Keratinocyte (primary cell): Measurements from ENCODE around the gene MDH1. TPM values are rescaled to one million over a fixed set of nuclear protein-coding genes. Genes with fewer than 3 reads are reported as not detected.

Source experiments
- DNase-seq: peaks from one replicate; pipeline ENCODE4 v3.0.0-alpha.2; 2011; ENCODE audit warnings: low read depth, missing footprints, low spot score
- FAIRE-seq: peaks from 2 replicates; lab custom pipeline; 2011; peaks lifted over from hg19 to GRCh38; lab: Jason Lieb, UNC
- H2AFZ ChIP-seq: 2 replicates; pipeline ENCODE4 v1.6.0; 2012; ENCODE audit warnings: low read length, control low read depth, inconsistent platforms; ENCODE audit not compliant: control insufficient read depth
- H3K27ac ChIP-seq: 2 replicates; pipeline ENCODE4 v1.5.1; 2011; ENCODE audit warnings: low read length; ENCODE audit not compliant: control insufficient read depth, insufficient read depth
- H3K27me3 ChIP-seq: 3 replicates; pipeline ENCODE4 v1.6.0; 2011; ENCODE audit warnings: low read length; ENCODE audit not compliant: control insufficient read depth, insufficient read depth; ENCODE audit errors: extremely low read depth
- H3K36me3 ChIP-seq, 2 experiments: 2 replicates in 1 of 2; 3 replicates in 1 of 2; pipeline ENCODE4 v1.5.1; 2011; ENCODE audit warnings: low read length in 2 of 2, mild to moderate bottlenecking in 1 of 2; ENCODE audit not compliant: control insufficient read depth in 2 of 2, insufficient read depth in 2 of 2; ENCODE audit errors: extremely low read depth in 1 of 2
- H3K4me1 ChIP-seq: 3 replicates; pipeline ENCODE4 v1.5.1; 2011; ENCODE audit warnings: low read length; ENCODE audit not compliant: control insufficient read depth, insufficient read depth; ENCODE audit errors: extremely low read depth
- H3K4me2 ChIP-seq: 3 replicates; pipeline ENCODE4 v1.6.0; 2011; ENCODE audit warnings: low read depth, low read length; ENCODE audit not compliant: control insufficient read depth, insufficient read depth; ENCODE audit errors: extremely low read depth
- H3K4me3 ChIP-seq, 3 experiments: fragments of 200-600 bp in 1 of 3; sonication (generic) in 1 of 3; 2 replicates in 2 of 3; 3 replicates in 1 of 3; pipeline ENCODE4 v1.5.1; 2011 to 2016; ENCODE audit warnings: low read length in 3 of 3, mild to moderate bottlenecking in 3 of 3, control low read depth in 2 of 3, inconsistent platforms in 1 of 3, low read depth in 1 of 3, mixed read lengths in 1 of 3, mixed run types in 1 of 3, moderate library complexity in 1 of 3; ENCODE audit not compliant: control insufficient read depth in 2 of 3, insufficient read depth in 2 of 3; ENCODE audit errors: extremely low read depth in 1 of 3
- H3K79me2 ChIP-seq: 2 replicates; pipeline ENCODE4 v1.6.0; 2012; ENCODE audit warnings: low read length; ENCODE audit not compliant: control insufficient read depth, insufficient read depth
- H3K9ac ChIP-seq: 3 replicates; pipeline ENCODE4 v1.6.0; 2011; ENCODE audit warnings: low read length; ENCODE audit not compliant: control insufficient read depth, insufficient read depth; ENCODE audit errors: extremely low read depth
- H3K9me1 ChIP-seq: 3 replicates; pipeline ENCODE4 v1.6.0; 2011; ENCODE audit warnings: low read length; ENCODE audit not compliant: control insufficient read depth, insufficient read depth; ENCODE audit errors: extremely low read depth
- H3K9me3 ChIP-seq: 2 replicates; pipeline ENCODE4 v1.5.1; 2012; ENCODE audit warnings: low read depth, low read length; ENCODE audit not compliant: control insufficient read depth
- H4K20me1 ChIP-seq: 3 replicates; pipeline ENCODE4 v1.6.0; 2011; ENCODE audit warnings: low read length; ENCODE audit not compliant: control insufficient read depth, insufficient read depth; ENCODE audit errors: extremely low read depth
- CTCF ChIP-seq, 3 experiments: IDR thresholded peaks in 1 of 3; conservative IDR thresholded peaks in 1 of 3; optimal IDR thresholded peaks in 1 of 3; 2 replicates in 2 of 3; 3 replicates in 1 of 3; pipeline versions ENCODE3 to v1.5.1; 2011; ENCODE audit warnings: low read length in 3 of 3, mild to moderate bottlenecking in 3 of 3, moderate library complexity in 2 of 3, control low read depth in 1 of 3, inconsistent platforms in 1 of 3; ENCODE audit not compliant: insufficient read depth in 2 of 3; ENCODE audit errors: extremely low read depth in 1 of 3
- EZH2 ChIP-seq: IDR thresholded peaks from one replicate; pipeline ENCODE4 v1.6.1; 2012; ENCODE audit warnings: inconsistent platforms, mild to moderate bottlenecking, low read length, moderate library complexity
- dilution Hi-C: fragments of 300-500 bp; cut with MboI; formaldehyde crosslinking; loops from one replicate; pipeline ENCODE4 v1.7.0; 2020; ENCODE audit warnings: low sequenced_read_pairs; ENCODE audit not compliant: extremely low pct_ligation_motif_present
- polyA plus RNA-seq, 5 experiments: library from polyadenylated mRNA; depleted of rRNA in 3 of 5; stranded (reverse) in 3 of 5; stranded (forward) in 1 of 5; unstranded in 1 of 5; fragments of >200 nt; gene quantifications; 1 replicate in 1 of 5; 2 replicates in 3 of 5; 3 replicates in 1 of 5; pipeline versions ENCODE4 v1.2.1 to v1.2.3, GENCODE V29; 2011 to 2012; ENCODE audit warnings: missing spikeins in 2 of 5, low read depth in 1 of 5, low replicate concordance in 1 of 5

MDH1 gene
- polyA plus RNA-seq, 1 donor (not counting 4 experiments of a cell fraction or from before 2014, with no cell fraction given), result 320 TPM

- no peak overlapping the region for H3K27ac ChIP-seq
- no peaks in the 10 kb centered on the region for H3K4me1 ChIP-seq
- H3K79me2 ChIP-seq, result no peaks in the 10 kb centered on the region
- no peaks in the 10 kb centered on the region for H4K20me1 ChIP-seq
- H2AFZ ChIP-seq, result no peak overlapping the region
- no peak for FAIRE-seq
- no peaks in the 10 kb centered on the region for H3K9me1 ChIP-seq
- TF ChIP-seq CTCF (optimal IDR thresholded peaks at IDR 0.05 in 1 of 3, IDR thresholded peaks at IDR 0.05 in 1 of 3, conservative IDR thresholded peaks at IDR 0.05 in 1 of 3; ENCODE audit: extremely low read depth in 1 of 3, insufficient read depth in 2 of 3, low read length in 3 of 3) (no peak), EZH2 (no peak)
- DNase-seq, result no peak
- H3K27me3 ChIP-seq, result no peaks in the 10 kb centered on the region
- H3K9ac ChIP-seq, result no peak overlapping the region
- no peaks in the 10 kb centered on the region for H3K36me3 ChIP-seq
- no peak overlapping the region for H3K4me3 ChIP-seq
- H3K9me3 ChIP-seq, result no peaks in the 10 kb centered on the region
- no peak overlapping the region for H3K4me2 ChIP-seq
- dilution Hi-C loops, result no loop called here
These were observed 35.7 kb upstream of the MDH1 start for GRCh38 chr2:63553049-63553448.

GRCh38 chr2:63555299-63555698, 33.5 kb upstream of the MDH1 start:
- no peaks in the 10 kb centered on the region for H4K20me1 ChIP-seq
- no peak overlapping the region for H3K4me2 ChIP-seq
- TF ChIP-seq CTCF (optimal IDR thresholded peaks at IDR 0.05 in 1 of 3, IDR thresholded peaks at IDR 0.05 in 1 of 3, conservative IDR thresholded peaks at IDR 0.05 in 1 of 3; ENCODE audit: extremely low read depth in 1 of 3, insufficient read depth in 2 of 3, low read length in 3 of 3) (no peak), EZH2 (no peak)
- no peaks in the 10 kb centered on the region for H3K27me3 ChIP-seq
- no peaks in the 10 kb centered on the region for H3K9me3 ChIP-seq
- no peaks in the 10 kb centered on the region for H3K4me1 ChIP-seq
- H3K9me1 ChIP-seq, result no peaks in the 10 kb centered on the region
- FAIRE-seq, result no peak
- DNase-seq, result no peak
- dilution Hi-C loops, result no loop called here
- H2AFZ ChIP-seq, result no peak overlapping the region
- H3K9ac ChIP-seq, result no peak overlapping the region
- H3K36me3 ChIP-seq, result no peaks in the 10 kb centered on the region
- no peaks in the 10 kb centered on the region for H3K79me2 ChIP-seq
- H3K27ac ChIP-seq, result no peak overlapping the region
- no peak overlapping the region for H3K4me3 ChIP-seq
